UCSD-AML1 (cell line): ENCODE data around the gene DCAKD.

Source experiments
- DNase-seq: peaks from one replicate; lab custom pipeline; 2025; ENCODE audit not compliant: unreplicated experiment; lab: John Stamatoyannopoulos, UW

Gene DCAKD

DNA sequence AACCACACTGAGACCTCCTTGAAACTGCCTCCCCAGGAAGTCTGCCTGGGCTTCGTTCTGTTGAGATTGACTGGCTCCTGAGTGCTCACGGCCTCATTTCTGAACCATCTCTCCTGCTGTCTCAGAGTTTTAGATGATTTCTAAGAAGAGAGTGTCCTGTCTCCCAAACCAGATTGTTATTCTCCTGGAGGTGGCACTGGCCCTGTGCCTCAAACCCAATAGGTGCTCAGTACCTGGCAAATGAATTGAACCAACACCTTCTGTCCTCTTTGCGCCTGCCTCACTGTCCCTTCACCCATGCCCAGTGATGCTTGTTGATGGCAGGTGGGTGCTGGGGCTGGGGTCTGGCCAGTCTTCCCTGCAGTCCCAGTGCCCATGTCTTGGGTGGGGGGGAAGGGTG lies 47.0 kb downstream of the DCAKD start:
- DNase-seq: no peak

DNA sequence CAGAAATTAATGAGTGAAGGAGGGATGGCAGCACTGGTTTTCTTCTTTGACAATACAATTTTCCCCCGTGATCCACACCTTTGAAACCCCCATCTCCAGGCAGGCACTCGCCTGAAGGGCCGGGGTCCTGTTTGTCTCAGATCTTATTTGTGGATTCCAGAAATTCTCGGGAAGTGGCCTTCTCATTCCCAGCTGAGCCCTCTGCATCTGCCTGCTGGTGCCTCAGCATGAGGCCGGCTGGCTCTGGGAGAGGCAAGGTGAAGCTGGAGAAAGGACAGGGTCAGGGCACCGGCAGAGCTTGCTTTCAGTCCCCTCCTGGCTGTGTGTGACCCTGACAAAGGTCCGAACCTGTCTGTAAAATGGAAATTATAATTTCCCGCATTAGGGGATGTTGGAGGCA lies 47.6 kb downstream of the DCAKD start:
- DNase-seq: no peak

DNA sequence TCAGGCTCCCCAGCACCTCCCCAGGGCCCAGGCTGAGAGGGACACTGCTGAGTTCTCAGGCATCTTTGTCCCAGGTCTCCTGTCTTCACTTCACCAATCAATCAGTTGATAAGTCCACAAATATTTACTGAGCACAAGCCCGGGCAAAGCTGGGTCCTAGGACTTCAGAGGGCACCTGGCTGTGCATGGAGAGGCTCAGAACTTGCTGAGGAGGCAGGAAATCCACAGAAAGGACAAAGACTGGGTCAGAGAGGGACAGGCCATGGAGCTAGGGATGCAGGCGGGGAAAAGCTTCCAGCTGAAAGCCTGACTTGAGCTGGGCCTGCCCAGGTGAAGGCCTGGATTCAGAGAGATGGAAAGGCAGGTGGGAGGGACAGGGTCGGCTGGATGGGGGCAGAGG lies 50.1 kb downstream of the DCAKD start:
- DNase-seq: no peak

DNA sequence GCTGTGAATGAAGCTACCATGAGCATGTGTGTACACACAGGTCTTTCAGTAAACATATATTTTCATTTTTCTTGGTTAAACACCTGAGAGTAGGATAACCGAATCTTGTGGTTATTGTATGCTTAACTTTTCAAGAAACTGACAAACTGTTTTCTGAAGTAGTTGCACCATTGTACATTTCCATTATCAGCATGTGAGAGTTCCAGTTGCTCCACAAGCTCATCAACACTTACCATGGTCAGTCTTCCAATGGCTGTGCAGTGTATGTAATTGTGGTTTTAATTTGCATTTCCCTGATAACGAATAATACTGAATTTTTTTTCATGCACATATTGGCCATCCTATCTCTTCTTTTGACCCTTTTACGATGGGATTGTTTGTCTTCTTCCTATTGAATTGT lies 52.0 kb downstream of the DCAKD start:
- DNase-seq: no peak

DNA sequence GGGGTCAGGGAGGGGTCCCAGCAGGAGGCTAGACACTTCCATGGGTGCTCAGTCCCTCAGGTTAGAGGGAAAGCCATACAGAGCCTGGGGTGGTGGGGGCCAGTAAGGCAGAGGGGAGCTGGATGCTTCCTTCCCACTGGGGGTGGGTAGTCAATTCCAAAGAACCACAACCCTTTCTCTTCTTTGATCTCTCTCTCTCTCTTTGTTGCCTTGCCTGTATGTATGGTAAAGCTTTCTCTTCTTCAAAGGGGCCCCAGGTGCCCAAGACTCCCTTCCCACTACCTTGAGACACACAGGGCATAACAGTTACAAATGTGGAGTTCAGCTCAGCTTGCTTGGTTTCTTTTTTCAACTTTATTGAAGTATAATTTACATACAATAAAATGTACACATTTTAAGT lies 52.8 kb downstream of the DCAKD start:
- DNase-seq: no peak

DNA sequence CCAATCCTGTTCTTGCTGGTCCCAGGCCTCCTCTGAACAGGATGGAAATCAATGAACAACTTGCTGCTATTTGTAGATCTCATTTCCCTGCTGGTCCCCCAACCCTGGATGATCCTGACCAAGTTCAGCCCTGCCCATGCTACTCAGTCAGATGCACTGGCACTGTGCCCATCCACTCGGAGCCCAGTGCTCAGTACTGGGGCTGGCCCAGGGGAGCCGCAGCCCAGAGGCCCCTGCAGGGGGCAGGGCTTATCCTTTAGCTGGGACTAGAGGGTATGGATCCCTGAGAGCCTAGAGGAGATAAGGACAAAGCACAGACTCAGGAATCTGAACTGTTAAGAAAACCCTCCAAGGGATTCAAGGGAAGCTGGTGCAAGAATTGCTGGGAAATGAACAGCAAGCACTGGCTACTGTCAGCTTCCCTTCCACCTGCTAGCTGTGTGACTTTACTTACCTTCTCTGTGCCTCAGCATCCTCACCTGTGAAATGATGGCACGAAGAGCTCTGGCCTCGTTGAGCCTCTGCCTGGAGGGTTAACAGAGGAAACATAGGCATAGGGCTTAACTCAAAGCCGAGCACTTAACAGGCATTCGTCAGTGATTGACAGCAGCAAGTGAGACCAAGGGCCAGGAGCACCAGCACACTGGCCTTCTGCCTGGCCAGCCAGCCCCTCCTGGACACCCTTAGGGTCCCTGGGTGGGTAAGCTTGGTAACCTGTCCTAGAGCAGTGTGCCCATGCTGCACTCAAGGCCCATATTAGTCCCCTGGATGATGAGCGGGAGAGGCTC lies 53.5 kb downstream of the DCAKD start:
- DNase-seq: no peak

DNA sequence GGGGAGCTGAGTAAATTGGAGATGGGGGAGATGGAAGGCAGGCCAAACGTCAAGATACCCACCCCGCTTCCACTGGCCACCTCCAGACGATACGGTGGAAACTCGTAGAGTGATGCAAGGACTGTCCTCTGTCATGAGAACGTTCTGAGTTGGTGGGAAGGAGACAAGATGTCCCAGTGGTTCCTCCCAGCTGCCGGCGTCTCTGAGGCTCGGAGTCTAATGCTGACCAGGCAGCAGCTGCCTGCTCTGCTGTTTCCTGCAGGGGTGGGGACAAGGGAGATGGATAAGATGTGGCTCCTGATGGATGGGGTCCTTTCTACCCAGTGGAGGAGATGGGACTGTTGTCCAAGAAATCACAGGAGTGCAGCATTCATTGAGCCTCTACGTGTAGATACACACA lies 55.1 kb downstream of the DCAKD start:
- DNase-seq: no peak

DNA sequence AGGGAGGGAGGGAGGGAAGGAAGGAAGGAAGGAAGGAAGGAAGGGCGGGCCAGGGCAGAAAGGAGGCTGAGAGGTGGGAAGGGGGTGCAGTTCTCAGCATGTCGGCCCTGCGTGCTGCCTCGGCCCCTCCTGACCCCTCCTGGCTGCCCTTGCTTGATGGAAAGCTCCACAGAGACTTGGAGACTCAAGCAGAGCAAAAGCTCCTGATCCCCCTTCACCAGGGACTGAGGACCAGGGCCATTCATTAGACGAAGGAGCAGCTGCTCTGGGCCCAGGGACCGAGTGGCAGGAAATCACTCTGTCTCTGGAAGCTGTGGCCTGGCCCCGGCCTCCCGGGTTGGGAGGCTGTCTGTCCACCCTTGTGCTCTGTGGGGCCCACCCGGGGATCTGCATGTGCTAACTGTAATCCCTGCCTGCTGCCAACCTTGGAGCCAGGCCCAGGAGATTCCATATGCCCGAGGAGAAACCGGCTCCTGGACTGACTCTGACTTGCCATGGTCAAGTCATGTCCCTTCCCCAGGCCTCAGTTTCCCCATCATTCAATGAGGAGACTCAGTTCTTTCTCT lies 55.9 kb downstream of the DCAKD start:
- DNase-seq: no peak

DNA sequence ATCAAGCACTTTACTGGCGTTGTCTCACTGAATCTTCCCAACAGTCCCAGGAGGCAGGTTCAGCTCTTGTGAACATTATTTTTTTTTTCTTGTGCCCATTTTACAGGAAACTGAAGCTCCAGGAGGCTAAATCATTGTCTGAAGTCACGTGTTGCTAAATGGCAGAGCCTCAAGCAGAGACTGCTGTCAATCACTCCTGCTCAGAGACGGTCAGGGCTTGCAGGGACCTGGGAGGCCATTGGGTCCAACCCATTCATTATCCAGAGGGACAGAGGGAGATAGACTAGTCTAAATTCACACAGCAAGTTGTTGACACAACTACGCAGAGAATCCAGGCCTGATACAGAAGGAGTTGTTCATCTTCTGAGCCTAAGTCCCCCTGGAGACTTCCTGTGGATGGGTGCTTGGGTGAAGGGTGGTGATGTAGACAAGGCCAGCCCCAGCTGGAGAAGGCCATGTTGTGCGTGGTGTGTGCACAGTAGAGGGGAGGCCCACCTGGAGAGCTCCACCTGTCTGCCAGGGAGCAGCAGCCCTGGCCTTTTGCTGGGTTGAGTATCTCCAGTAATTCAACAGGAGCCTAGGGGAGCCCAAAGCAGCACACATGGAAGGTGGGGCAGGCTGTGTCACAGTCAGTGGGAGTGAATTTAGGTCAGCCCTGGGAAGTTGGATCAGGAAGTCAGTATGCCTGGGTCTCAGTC lies 59.0 kb downstream of the DCAKD start:
- DNase-seq: no peak

DNA sequence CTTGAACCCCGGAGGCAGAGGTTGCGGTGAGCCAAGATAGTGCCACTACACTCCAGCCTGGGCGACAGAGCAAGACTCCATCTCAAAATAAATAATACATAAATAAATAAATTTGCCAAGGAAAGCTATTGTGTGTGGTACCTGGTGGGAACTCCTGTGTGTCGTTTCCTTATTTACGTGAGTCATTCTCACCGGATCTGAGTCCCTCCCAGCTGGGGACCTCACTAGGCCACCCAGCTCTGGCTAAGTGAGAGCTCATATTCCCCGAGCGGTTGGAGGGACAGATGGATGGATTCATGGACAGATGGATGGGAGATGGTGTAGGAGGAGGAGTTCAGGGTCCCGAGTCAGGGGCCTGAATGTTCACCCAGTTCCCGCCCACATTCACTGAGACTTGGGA lies 60.4 kb downstream of the DCAKD start:
- DNase-seq: no peak

DNA sequence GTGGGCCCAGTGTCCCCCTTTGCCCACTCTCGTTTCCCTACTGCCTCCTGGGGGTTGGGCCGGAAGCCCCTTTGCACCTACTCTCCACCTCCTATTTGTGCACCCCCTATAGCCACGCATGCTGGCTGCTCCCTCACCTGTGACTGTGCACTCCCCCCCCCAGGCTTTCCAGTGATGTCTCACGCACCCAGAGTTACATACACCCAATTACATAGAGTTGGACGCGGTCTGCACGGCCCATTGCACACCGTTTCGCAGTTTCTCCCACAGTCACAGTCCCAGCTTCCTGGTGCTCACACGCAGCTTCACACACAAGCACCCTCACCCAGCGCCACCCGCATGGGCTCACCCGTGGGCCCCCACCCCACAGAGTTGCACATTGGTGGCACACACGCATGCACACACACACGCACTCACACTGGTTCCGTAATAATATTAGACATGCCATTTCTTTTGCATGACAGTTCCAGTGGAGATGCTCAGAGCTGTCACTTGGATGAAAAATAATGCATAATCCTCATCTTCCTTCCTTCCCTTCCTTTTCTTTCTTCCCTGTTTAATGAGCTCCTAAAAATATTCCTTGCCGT lies 61.8 kb downstream of the DCAKD start:
- no peak for DNase-seq

DNA sequence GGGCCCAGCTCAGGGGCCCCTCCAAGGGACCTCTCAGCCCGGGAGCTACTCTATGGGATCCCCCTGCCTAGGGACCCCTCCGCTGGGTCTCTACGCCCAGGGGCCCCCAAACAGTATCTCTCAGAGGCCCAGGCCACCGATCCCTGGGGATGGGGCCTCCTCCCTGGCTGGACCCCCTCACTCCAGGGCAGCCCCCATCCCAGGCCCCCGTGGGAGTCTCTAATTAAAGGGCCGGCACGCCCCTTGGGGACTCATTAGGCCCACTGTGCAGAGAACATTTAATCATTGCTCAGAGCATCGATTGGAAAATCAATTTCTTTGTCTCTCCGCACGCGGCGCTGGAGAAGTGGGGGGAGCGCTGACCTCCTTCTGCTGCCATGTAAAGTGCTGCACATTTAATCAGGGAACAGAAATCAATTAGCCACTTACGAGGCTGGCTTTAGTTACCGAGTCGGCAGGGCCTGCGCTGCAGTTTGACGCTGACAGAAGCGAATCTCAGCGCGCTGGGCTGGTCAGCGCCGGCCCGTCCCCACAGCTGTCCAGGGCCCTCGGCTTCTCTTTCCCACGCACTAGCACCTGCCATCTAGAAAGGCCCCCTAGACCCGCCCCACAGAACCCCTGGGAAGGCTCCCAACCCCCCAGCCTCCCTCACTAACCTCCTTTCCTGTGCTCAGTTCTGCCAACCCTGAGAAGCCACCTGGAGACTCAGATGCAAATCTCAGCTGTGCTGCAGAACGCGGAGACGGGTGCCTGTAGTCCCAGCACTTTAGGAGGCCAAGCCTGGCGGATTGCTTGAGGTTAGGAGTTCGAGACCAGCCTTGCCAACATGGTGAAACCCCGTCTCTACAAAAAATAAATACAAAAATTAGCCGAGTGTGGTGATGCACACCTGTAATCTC lies 63.1 kb downstream of the DCAKD start:
- DNase-seq: no peak

DNA sequence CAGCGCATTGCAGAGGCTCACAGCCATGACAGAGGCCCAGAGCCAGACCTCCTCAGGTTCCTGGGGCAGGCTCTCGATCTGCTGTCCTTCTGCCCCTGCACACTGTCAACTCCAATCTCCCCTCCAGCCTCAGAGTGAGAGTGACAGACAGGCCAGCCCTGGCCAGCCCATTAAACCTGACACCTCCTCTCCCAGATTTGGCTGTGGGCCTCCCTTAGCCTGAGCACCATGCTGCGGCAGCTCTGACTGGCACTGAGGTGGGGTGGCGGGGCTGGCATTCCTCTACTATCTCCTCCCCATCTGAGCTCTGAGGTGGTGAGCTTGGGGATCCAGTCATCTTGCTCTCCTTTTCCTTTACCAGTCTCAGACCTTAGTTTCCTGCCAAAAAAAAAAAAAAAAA lies 67.9 kb downstream of the DCAKD start:
- no peak for DNase-seq

DNA sequence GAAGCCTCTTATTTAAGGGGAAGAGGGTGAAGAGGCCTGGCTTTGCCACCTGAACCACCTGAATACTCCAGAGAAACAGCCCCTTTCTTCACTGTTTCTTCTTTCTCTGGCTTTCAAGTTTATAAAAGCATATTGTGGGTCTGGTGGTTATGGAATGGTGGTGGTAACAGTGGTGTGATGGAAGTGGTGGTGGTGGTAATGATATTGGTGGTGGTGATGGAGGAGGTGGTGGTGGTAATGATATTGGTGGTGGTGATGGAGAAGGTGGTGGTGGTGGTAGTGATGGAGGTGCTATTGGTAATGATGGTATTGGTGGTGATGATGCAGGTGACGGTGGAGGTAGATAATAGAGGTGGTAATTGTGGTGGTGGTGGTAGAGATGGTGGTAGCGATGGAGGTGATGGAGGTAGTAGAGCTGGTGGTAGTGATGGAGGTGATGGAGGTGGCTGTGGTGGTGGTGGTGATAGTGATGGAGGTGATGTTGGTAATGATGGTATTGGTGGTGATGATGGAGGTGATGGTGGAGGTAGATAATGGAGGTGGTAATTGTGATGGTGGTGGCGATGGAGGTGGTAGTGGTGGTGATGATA lies 69.2 kb downstream of the DCAKD start:
- no peak for DNase-seq

DNA sequence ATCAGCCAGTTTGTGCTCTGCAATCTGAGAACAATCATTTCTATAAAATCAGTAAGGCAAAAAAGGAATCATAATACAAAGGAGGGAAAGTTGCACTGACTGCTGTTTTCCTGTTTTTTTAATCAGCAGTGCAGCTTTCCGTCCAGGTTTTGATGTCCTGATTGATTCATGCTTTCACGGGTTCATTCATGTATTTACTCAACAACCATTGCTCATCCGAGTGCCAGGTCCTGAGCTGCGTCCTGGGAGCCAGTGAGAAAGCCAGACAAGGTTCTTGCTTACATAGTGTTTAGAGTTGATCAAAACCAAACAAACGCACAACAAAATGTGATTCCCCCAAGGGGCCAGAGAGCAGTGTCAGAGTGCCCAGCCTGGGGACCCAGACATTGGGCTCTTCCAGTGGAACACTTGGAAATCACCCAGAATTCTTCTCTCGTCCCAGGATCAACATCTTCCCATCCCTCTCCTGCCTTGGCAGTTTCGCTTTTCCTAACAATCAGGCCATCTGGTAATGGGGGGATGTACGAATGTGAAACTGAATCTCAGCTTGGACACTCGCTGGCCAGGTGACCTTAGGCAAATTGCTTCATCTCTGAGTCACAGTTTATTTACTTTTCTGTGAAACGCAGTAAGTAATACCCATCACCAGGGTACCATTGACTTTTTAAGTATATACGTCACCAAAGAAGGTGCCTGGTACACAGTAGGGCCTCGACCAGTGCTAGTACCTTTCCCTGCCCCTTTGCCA lies 70.0 kb downstream of the DCAKD start:
- no peak for DNase-seq

DNA sequence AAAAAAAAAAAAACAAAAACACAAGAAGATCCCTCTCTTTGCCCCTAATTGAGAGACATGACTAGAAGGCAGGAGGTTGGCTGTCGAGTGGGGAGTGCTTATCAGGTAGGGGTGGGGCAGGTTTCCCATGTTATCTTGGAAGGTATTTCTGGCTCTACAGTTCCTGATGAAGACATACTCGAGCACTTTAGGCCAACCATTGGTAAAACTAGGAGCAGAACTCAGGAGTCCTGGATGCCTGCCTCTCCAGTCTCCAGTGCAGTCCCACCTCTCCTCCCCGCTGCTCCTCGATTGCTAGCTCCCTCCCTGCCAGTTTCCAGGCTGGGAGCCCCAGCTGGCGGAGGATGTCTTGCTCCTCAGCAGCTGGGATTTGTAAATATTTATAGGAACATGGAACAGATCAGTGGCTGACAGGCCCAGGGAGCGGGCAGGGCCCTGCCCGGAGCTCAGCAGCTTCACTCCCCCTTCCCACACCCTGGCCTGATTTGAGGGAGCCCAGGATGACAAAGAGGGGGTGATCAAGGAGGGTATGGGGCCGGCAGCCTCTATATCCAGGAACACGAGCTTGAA lies 71.9 kb downstream of the DCAKD start:
- DNase-seq: no peak

DNA sequence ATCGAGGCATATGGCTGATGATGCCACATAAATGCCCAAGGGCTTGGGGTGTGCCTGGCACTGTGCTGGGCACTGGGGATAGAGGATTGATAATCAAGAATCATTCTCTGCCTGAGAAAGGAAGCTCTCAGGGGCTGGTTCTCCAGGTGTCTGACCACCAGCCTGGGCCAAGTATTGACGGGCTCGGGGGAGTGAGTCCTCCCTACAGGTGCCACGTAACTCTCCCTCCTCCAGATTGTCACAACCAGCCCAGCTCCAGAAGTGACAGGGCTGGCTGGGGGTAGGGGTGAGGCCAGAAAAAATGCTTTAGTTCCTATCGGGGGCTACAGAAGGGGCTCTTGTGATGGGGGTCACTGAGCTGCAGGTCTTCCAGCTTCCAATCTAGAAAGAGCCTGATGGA lies 72.6 kb downstream of the DCAKD start:
- DNase-seq: no peak

DNA sequence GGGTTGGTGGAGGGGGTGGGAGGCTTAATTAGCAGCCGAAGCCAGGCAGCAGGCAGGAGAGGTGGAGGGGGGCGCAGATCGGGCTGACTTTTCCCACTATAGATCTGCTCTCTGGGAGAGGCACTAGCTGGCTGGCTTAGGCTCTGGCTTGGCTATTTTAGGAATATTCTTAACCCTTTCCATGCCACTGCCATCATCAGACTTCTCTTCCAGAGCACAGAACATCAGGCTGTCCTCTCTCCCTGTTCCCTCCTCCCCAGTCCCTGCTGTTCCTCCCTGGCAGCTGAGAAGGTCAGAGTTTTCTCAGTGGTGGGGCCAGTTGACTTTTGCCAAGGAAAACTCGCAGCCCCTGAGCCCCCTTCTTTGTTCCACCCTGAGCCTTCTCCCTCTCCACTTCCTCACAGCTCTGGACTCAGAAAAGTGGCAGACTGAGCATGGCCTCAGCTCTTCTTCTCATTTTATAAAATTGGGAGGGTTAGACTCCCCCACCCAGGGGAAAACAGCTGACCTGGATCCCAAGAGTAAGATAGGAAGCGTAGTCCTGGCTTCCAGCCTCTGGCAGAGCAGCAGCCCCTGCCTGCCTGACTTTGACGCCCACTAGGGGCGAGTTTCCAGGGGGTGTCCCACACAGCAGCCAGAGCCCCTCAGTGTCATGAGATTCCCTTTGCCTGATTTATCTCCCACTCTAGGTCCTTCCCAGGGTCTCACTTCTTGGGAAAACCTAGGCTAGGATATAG lies 73.5 kb downstream of the DCAKD start:
- no peak for DNase-seq

DNA sequence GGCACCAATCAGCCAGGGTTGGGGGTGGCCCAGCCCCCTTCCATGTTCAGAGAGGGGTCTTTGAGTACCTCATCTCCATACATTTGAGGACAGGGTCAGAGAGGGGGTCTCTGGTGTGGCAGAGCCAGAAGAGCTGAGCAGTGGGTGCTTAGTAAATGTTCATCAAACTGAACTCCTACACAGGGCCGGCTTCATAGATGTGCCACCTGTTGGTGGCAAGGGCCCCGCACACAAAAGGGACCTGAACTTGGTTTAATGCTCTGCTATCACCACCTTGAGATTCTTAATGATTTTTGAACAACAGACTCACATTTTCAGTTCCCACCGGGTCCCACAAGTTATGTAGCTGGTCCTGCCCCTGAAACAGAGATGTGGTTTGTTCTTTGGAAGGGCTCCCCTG lies 74.4 kb downstream of the DCAKD start:
- DNase-seq: no peak
